ENCODE results near the gene S100A5.
"Not testable (repeated sequence)": the region's sequence is repeated elsewhere in the genome, so short reads cannot be mapped to it uniquely, and the experiment has no call there.

S100A5 gene

GRCh38 chr1:153578936-153579335, 38.2 kb upstream of the S100A5 start:
- DNase-seq (ENCODE audit: low read depth) = no peak
- TF ChIP-seq, protein P1, sequence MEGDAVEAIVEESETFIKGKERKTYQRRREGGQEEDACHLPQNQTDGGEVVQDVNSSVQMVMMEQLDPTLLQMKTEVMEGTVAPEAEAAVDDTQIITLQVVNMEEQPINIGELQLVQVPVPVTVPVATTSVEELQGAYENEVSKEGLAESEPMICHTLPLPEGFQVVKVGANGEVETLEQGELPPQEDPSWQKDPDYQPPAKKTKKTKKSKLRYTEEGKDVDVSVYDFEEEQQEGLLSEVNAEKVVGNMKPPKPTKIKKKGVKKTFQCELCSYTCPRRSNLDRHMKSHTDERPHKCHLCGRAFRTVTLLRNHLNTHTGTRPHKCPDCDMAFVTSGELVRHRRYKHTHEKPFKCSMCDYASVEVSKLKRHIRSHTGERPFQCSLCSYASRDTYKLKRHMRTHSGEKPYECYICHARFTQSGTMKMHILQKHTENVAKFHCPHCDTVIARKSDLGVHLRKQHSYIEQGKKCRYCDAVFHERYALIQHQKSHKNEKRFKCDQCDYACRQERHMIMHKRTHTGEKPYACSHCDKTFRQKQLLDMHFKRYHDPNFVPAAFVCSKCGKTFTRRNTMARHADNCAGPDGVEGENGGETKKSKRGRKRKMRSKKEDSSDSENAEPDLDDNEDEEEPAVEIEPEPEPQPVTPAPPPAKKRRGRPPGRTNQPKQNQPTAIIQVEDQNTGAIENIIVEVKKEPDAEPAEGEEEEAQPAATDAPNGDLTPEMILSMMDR (IDR thresholded peaks at IDR 0.05; ENCODE audit: insufficient read depth, low read depth, low read length, missing control alignments) = no peak
- H3K4me3 ChIP-seq (ENCODE audit: low read depth, low read length) = no peak overlapping the region

DNA sequence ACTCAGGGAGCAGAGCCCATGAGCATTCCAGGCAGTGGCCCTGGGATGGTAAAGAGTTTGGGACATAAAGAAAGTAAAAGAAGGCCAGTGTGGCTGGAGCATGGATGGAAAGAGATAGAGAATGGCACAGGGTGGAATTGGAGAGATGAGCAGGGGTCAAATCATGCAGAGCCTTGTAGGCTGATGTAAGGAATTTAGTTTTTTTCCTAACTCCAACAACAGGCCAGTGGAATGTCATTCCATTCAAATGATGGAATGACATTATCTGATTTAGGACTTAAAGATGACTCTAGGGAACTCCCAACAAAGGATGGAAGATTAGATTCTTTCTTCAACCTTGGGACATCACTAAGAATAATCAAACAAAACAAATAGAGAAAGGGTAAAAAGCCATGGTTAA, 37.8 kb upstream of the S100A5 start:
- no peak for DNase-seq (ENCODE audit: low read depth)
- TF ChIP-seq, protein P1 (IDR thresholded peaks at IDR 0.05; ENCODE audit: insufficient read depth, low read depth, low read length, missing control alignments) = no peak
- H3K4me3 ChIP-seq (ENCODE audit: low read depth, low read length) = no peak overlapping the region

DNA sequence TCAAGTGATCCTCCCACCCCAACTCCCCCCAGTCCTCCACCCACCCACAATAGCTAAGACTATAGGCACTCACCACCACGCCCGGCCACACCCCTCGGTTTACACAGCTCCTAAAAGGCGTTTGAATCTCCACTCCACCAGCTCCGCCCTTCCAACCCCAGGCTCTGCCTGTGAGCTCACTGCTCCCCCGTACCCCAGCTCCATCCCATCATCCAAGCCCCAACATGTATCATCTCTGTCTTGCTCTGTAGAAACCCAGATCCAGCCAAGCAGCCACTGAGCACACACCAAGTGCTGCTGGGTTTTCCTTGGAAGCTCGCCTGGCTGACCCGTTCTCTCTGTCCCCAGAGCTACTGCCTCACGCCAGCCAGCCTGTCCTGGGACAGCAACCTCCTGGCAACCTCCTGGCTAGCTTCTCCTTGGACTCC, 36.9 kb upstream of the S100A5 start:
- no peak overlapping the region for H3K4me3 ChIP-seq (ENCODE audit: low read depth, low read length)
- TF ChIP-seq, protein P1 (IDR thresholded peaks at IDR 0.05; ENCODE audit: insufficient read depth, low read depth, low read length, missing control alignments) = no peak
- DNase-seq (ENCODE audit: low read depth) = no peak

DNA sequence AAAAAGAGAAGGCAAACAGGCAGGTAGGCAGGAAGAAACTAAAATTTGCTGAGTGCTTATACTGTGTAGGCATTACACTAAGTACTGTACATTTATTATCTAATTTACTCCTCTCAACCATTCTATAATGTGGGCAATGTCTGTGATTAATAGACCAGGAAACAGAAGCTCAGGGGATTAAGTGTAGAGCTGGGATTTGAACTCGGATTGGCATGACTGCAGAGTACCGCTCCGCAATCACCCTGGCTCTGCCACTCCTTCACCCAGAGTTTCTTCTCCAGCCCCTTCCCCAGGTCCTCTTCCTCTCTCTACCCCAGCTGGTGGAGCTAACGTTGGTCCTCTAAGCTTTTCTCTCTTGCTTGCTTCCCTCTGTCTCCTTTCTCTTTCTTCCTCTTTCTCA, 36.4 kb upstream of the S100A5 start:
- H3K4me3 ChIP-seq (ENCODE audit: low read depth, low read length) = no peak overlapping the region
- no peak for DNase-seq (ENCODE audit: low read depth)
- TF ChIP-seq, protein P1 (IDR thresholded peaks at IDR 0.05; ENCODE audit: insufficient read depth, low read depth, low read length, missing control alignments) = no peak

DNA sequence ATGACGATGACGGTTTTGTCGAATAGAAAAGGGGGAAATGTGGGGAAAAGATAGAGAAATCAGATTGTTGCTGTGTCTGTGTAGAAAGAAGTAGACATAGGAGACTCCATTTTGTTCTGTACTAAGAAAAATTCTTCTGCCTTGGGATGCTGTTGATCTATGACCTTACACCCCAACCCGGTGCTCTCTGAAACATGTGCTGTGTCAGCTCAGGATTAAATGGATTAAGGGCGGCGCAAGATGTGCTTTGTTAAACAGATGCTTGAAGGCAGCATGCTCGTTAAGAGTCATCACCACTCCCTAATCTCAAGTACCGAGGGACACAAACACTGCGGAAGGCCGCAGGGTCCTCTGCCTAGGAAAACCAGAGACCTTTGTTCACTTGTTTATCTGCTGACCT, 34.8 kb upstream of the S100A5 start:
- not testable (repeated sequence) for DNase-seq (ENCODE audit: low read depth); H3K4me3 ChIP-seq (ENCODE audit: low read depth, low read length)

DNA sequence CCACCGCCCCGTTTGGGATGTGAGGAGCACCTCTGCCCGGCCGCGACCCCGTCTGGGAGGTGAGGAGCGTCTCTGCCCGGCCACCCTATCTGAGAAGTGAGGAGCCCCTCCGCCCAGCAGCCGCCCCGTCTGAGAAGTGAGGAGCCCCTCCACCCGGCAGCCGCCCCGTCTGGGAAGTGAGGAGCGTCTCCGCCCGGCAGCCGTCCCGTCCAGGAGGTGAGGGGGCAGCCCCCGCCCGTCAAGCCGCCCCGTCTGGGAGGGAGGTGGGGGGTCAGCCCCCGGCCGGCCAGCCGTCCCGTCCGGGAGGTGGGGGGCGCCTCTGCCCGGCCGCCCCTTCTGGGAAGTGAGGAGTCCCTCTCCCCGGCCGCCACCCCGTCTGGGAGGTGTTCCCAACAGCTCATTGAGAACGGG, 34.4 kb upstream of the S100A5 start:
- not testable (repeated sequence) for H3K4me3 ChIP-seq (ENCODE audit: low read depth, low read length); DNase-seq (ENCODE audit: low read depth)

DNA sequence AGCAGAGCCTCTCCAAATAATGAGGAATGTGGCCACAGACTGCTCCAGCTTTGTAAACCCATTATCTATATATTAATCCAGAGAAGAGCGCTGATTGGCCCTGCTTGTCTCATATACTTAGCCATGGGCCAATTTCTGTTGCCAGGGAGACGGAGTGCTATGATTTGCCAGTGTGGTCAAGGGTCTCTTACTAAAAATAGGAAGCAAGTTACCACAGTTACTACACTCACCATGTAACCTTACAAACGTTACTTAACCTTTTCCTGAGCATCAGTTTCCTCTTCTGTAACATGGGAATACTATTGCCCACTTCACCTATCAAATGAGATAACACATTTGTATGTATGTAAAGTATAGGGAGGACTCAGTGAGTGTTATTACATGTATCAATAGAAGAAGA, 32.6 kb upstream of the S100A5 start:
- TF ChIP-seq, protein P1 (IDR thresholded peaks at IDR 0.05; ENCODE audit: insufficient read depth, low read depth, low read length, missing control alignments) = no peak
- H3K4me3 ChIP-seq (ENCODE audit: low read depth, low read length) = no peak overlapping the region
- DNase-seq (ENCODE audit: low read depth) = no peak

DNA sequence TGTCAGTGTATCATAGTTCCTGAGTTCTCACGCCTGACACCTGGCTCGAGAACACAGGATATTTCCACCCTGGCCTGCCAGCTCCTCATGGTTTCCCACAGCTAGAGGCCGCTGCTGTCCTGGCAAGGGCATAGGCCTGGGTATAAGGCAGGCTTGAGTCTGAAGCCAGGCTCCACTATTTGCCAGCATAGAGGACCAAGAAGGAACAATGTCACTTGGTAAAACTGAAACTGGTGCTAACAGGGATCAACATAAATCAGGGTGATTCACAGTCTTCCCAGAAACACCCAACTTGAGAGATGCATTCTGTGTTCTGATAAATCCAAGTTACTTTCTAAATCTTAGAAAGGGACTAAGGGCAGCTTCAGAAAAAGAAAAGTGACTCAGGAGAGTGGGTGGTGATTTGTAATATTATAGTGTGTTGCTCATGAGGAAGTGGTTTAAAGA, 31.9 kb upstream of the S100A5 start:
- TF ChIP-seq, protein P1 (IDR thresholded peaks at IDR 0.05; ENCODE audit: insufficient read depth, low read depth, low read length, missing control alignments) = peak; percentile 76
- H3K4me3 ChIP-seq (ENCODE audit: low read depth, low read length) = no peak overlapping the region
- DNase-seq (ENCODE audit: low read depth) = peak; percentile 73
